ENCODE results near the gene GRAP. TPM values are rescaled to one million over a fixed set of nuclear protein-coding genes. Genes with fewer than 3 reads are reported as not detected.

The GRAP gene
- total RNA-seq, 1 experiment from 2014 or later, result 0.21 TPM

- intact Hi-C loops (cut with micrococcal nuclease; ENCODE audit: unreplicated experiment) (no loop called here), in situ Hi-C loops (cut with HindIII; ENCODE audit: low pct_unique_long_range_greater_than_20kb, low sequenced_read_pairs) (no loop called here)
- Histone ChIP-seq H3K36me3 (ENCODE audit: control insufficient read depth, insufficient read depth, low read length) (no peaks in the 10 kb centered on the region), H3K27ac (ENCODE audit: low read length) (no peak overlapping the region), H3K4me3 (ENCODE audit: low read depth in 2 of 2, low read length in 2 of 2) (no peak overlapping the region), H3K4me1 (ENCODE audit: control insufficient read depth, insufficient read depth, low read length) (no peaks in the 10 kb centered on the region), H3K9me3 (ENCODE audit: control insufficient read depth, insufficient read depth, low read depth, low read length) (no peaks in the 10 kb centered on the region), H3K27me3 (ENCODE audit: control insufficient read depth, insufficient read depth, low read length) (no peaks in the 10 kb centered on the region)
- ATAC-seq (no peak), DNase-seq (ENCODE audit: low read depth, low spot score) (no peak)
- no TSS peak for BruUV-seq (replicated peaks)
- ChIA-PET POLR2A (no interaction called here), CTCF (interaction anchor here (0.6 kb wide), 1 partner anchor 1519 kb away, joined by 6 read pairs; the partner anchor contains the start of gene RASD1)
- no peak for TF ChIP-seq POLR2AphosphoS5 (IDR thresholded peaks at IDR 0.05; ENCODE audit: low read depth, low read length)
- no peak for TF ChIP-seq CTCF (IDR thresholded peaks at IDR 0.05)
Measured at GRCh38 chr17:19015428-19015827, 31.3 kb downstream of the GRAP start.

GRCh38 chr17:19014628-19015215, 32.0 kb downstream of the GRAP start:
- Histone ChIP-seq H3K27ac (ENCODE audit: low read length) (no peak overlapping the region), H3K4me1 (ENCODE audit: control insufficient read depth, insufficient read depth, low read length) (no peaks in the 10 kb centered on the region), H3K27me3 (ENCODE audit: control insufficient read depth, insufficient read depth, low read length) (no peaks in the 10 kb centered on the region), H3K36me3 (ENCODE audit: control insufficient read depth, insufficient read depth, low read length) (no peaks in the 10 kb centered on the region), H3K4me3 (ENCODE audit: low read depth in 2 of 2, low read length in 2 of 2) (no peak overlapping the region), H3K9me3 (ENCODE audit: control insufficient read depth, insufficient read depth, low read depth, low read length) (no peaks in the 10 kb centered on the region)
- no TSS peak for BruUV-seq (replicated peaks)
- ChIA-PET CTCF (interaction anchor here (0.6 kb wide), 1 partner anchor 1518 kb away, joined by 6 read pairs; the partner anchor contains the start of gene RASD1), POLR2A (no interaction called here)
- no peak for ATAC-seq
- TF ChIP-seq REST (IDR thresholded peaks at IDR 0.05; ENCODE audit: insufficient read depth in 1 of 2, low read depth in 2 of 2, low read length in 1 of 2) (no peak), TCF7L2 (IDR thresholded peaks at IDR 0.05; ENCODE audit: low read depth, low read length) (no peak), POLR2AphosphoS5 (IDR thresholded peaks at IDR 0.05; ENCODE audit: low read depth, low read length) (no peak), CTCF (IDR thresholded peaks at IDR 0.05) (no peak), SIN3A (IDR thresholded peaks at IDR 0.05; ENCODE audit: borderline replicate concordance, insufficient read depth, low read depth, low read length) (no peak)
- no peak for DNase-seq (ENCODE audit: low read depth, low spot score)
- intact Hi-C loops (cut with micrococcal nuclease; ENCODE audit: unreplicated experiment) (no loop called here), in situ Hi-C loops (cut with HindIII; ENCODE audit: low pct_unique_long_range_greater_than_20kb, low sequenced_read_pairs) (no loop called here)

Data from Panc1 (cell line).